GM12892 (cell line): ENCODE results near the gene NPFFR1.

Source experiments
- POLR2AphosphoS5 ChIP-seq: IDR thresholded peaks from 2 replicates; pipeline ENCODE4 v1.6.1; 2011; ENCODE audit warnings: low read depth, low read length, control low read depth
- TAF1 ChIP-seq: IDR thresholded peaks from 2 replicates; pipeline ENCODE4 v1.6.1; 2011; ENCODE audit warnings: low read depth, mild to moderate bottlenecking, control low read depth, low read length, borderline replicate concordance

DNA sequence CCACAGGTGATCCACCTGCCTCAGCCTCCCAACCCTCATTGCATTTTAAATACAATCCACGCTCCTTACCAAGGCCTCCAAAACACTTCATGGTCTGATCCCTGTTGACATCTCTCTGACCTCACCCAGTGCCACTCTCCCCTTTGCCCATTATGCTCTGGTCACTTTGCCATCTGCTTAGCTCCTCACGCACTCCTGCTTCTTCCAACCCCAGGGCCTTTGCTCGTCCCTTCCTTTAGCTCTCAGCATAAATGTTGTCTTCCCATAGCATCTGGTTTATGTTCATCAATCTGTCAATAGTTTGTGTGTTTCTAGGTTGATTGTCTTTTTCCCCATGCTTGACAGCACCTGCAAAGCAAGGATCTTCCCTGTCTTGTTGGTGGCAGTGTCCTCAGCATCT, 14.1 kb downstream of the NPFFR1 start:
- TF ChIP-seq POLR2AphosphoS5 (no peak), TAF1 (no peak)
